Heart right ventricle (tissue), 16 donors: Measurements from ENCODE around the gene MARCHF4. TPM values are rescaled to one million over a fixed set of nuclear protein-coding genes. Genes with fewer than 3 reads are reported as not detected.

Experiments used
- ATAC-seq, 8 donors: fragments of 200-7000 bp; cut with Tn5 transposase; one replicate each; pipeline ENCODE4 v1.9.1; 2020; ENCODE audit warnings: mild to moderate bottlenecking in 8 of 8, moderate library complexity in 8 of 8, moderate number of reproducible peaks in 1 of 8
- DNase-seq, 2 donors: peaks; one replicate each; pipeline ENCODE4 v3.0.0-alpha.2; 2020
- H3K27ac ChIP-seq, 10 donors: fragments of 200-600 bp; sonication (generic) in 2 of 10; one replicate each; pipeline versions ENCODE4 v1.5.0 to v1.8.0; 2020 to 2022; ENCODE audit warnings: mild to moderate bottlenecking in 3 of 10
- H3K27me3 ChIP-seq, 7 donors: fragments of 200-600 bp; one replicate each; pipeline ENCODE4 v1.8.0; 2021 to 2022; ENCODE audit warnings: mild to moderate bottlenecking in 2 of 7
- H3K36me3 ChIP-seq, 9 donors: fragments of 200-600 bp; sonication (generic) in 1 of 9; one replicate each; pipeline versions ENCODE4 v1.5.0 to v1.8.0; 2020 to 2022; ENCODE audit warnings: mild to moderate bottlenecking in 2 of 9
- H3K4me1 ChIP-seq, 9 donors: fragments of 200-600 bp; sonication (generic) in 1 of 9; one replicate each; pipeline versions ENCODE4 v1.5.0 to v1.8.0; 2020 to 2022; ENCODE audit warnings: mild to moderate bottlenecking in 4 of 9
- H3K4me3 ChIP-seq, 10 donors: fragments of 200-600 bp; sonication (generic) in 2 of 10; one replicate each; pipeline versions ENCODE4 v1.5.0 to v1.8.0; 2020 to 2022; ENCODE audit warnings: mild to moderate bottlenecking in 7 of 10, moderate library complexity in 2 of 10
- H3K9me3 ChIP-seq, 11 donors: fragments of 200-600 bp in 10 of 11; sonication (generic) in 2 of 11; one replicate each; pipeline versions ENCODE4 v1.5.0 to v1.8.0; 2013 to 2022; ENCODE audit warnings: mild to moderate bottlenecking in 2 of 11, control low read depth in 1 of 11, moderate library complexity in 1 of 11
- WGBS, 2 donors: extraction: QIAGEN DNeasy Blood & Tissue Kit; methylation state at CpG; one replicate each; pipeline ENCODE4 v1.1.7; 2013; ENCODE audit warnings: inconsistent platforms in 1 of 2; 5-methylcytosine and 5-hydroxymethylcytosine counted together
- intact Hi-C, 10 donors: fragments of 100-400 bp; cut with DNase I; formaldehyde crosslinking; loops; one replicate each; pipeline versions ENCODE4 v1.11.1 to v1.14.2; 2022
- polyA plus RNA-seq, 2 donors: library from polyadenylated mRNA; stranded (reverse); fragments of 200-250 nt; gene quantifications; one replicate each; pipeline ENCODE4 v1.2.3, GENCODE V29; 2013
- total RNA-seq, 10 donors: library from RNA; stranded (reverse); fragmentation: NEBNext Ultra II Directional in 3 of 10; extraction: Animal tissue kit (Norgen Biotek cat#: 25700) in 3 of 10; gene quantifications; one replicate each; pipeline versions ENCODE4 v1.2.1 to v1.2.4, GENCODE V29; 2021 to 2023
- TF ChIP-seq, protein P1 (sequence below), 9 donors: fragments of 200-600 bp; sonication (generic) in 2 of 9; IDR thresholded peaks; one replicate each; pipeline versions ENCODE4 v1.5.0 to v1.8.0; 2021 to 2022; ENCODE audit warnings: antibody characterized with exemption in 9 of 9, mild to moderate bottlenecking in 5 of 9, moderate library complexity in 1 of 9
- donor health status: Arrhythmogenic right ventricular cardiomyopathy.
- donor health status: ischemic (EF 13 %, LVEDD 7.1; RV severe dilation, severe dysfunction).
- donor health status: healthy with polysubstance abuse.
- donor health status: DM: no; HTN: yes; CAD: no.
- donor health status: DM: no; HTN: no; CAD: no.
- donor health status: ischemic (EF 25% LVEDD 6.9; RV normal size, moderate dysfunction).
- donor health status: ischemic (EF 25% LVEDD 5.7; RV mildly dilated, moderate dysfunction).
- donor health status: healthy.
- donor health status: DM: yes; HTN: yes; CAD: no.
- donor health status: Ischemic cardiomyopathy.
- donor health status: ischemic (EF 35%, LVEDD 5.7; RV mildly dilated, moderate dysfunction).
- donor health status: nonischemic (EF 11% LVEDD 7.7; RV severe dilation, severe dysfunction).
- donor health status: DM: yes; HTN: yes; CAD: no.
- donor health status: PGD.
- donor health status: ischemic (EF 29% LVEDD 5.4; RV normal size, mild dysfunction).
- donor health status: nonischemic (EF 23%, LVEDD 6.1; RV moderate dilation, normal function).

Gene MARCHF4
- total and polyA plus RNA-seq, 12 donors = 0.01 to 0.40 (median 0.08) TPM; not detected in 8

- H3K27me3 ChIP-seq = no peaks in the 10 kb centered on the region
- 82 to 85% methylated on average over 6 of the region's 6 CpGs for WGBS, 2 donors
- peaks cover 0 to 32% (median 9%) of the 10 kb centered on the region in 9 donors for H3K4me1 ChIP-seq
- ATAC-seq (no peak), DNase-seq (peak in 1 of 2 donors; percentile 37)
- H3K4me3 ChIP-seq = no peak overlapping the region
- H3K9me3 ChIP-seq = no peaks in the 10 kb centered on the region
- intact Hi-C loops = loop anchor here in 2 of 10 donors (10.0 kb wide), 2 partner anchors 202 to 302 kb away; no protein-coding TSS in a partner anchor
- H3K36me3 ChIP-seq = peaks cover 0 to 76% (median 25%) of the 10 kb centered on the region in 9 donors
- TF ChIP-seq, protein P1, sequence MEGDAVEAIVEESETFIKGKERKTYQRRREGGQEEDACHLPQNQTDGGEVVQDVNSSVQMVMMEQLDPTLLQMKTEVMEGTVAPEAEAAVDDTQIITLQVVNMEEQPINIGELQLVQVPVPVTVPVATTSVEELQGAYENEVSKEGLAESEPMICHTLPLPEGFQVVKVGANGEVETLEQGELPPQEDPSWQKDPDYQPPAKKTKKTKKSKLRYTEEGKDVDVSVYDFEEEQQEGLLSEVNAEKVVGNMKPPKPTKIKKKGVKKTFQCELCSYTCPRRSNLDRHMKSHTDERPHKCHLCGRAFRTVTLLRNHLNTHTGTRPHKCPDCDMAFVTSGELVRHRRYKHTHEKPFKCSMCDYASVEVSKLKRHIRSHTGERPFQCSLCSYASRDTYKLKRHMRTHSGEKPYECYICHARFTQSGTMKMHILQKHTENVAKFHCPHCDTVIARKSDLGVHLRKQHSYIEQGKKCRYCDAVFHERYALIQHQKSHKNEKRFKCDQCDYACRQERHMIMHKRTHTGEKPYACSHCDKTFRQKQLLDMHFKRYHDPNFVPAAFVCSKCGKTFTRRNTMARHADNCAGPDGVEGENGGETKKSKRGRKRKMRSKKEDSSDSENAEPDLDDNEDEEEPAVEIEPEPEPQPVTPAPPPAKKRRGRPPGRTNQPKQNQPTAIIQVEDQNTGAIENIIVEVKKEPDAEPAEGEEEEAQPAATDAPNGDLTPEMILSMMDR (IDR thresholded peaks at IDR 0.05) = no peak
- H3K27ac ChIP-seq = no peak overlapping the region
These were observed 44.5 kb upstream of the MARCHF4 start for GRCh38 chr2:216416571-216417307.

DNA sequence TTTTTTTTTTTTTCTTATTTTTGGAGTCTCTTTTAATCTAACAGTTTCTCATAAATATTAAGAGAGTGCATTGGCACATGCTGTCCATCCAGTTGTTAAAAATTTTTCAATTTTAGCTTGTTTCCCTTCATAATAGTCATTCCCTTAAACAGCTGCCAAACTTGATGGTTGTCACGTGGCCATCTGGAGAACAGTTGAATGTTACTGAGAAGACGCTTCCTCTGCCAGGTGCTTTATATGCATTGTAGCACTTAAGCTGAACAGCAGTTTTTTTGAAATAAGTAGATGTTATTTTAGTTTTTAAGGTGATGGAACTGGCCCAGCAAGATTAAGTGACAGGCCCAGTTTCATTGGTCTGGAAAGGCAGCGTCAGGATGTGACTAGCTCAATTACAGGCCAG, 43.3 kb upstream of the MARCHF4 start:
- Histone ChIP-seq H3K27ac (no peak overlapping the region), H3K4me3 (no peak overlapping the region), H3K36me3 (peaks cover 0 to 64% (median 13%) of the 10 kb centered on the region in 9 donors), H3K27me3 (no peaks in the 10 kb centered on the region), H3K4me1 (peaks cover 0 to 32% (median 9%) of the 10 kb centered on the region in 9 donors), H3K9me3 (no peaks in the 10 kb centered on the region)
- ATAC-seq = no peak
- TF ChIP-seq, protein P1 (IDR thresholded peaks at IDR 0.05) = no peak
- DNase-seq = no peak
- WGBS, 2 donors = 60 to 67% methylated on average over 3 of the region's 3 CpGs
- intact Hi-C loops = loop anchor here in 2 of 10 donors (10.0 kb wide), 2 partner anchors 201 to 301 kb away; no protein-coding TSS in a partner anchor

DNA sequence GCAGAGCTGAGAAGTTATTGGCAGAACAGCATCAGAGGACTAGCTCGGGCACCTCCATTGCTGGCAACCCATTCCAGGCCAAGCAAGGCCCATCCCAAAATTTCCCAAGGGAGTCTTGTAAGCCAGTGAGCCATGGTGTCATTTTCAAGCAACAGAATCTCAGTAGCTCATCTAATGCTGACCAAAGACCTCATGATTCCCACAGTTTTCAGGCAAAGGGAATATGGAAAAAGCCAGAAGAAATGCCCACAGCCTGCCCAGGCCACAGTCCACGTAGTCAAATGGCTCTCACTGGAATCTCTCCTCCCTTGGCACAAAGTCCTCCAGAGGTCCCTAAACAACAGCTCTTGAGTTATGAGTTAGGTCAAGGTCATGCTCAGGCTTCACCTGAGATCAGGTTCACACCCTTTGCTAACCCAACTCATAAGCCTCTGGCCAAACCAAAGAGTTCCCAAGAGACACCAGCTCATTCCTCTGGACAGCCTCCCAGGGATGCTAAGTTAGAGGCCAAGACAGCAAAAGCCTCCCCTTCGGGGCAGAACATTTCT, 42.6 kb upstream of the MARCHF4 start:
- H3K36me3 ChIP-seq = peaks cover 0 to 57% (median 7%) of the 10 kb centered on the region in 9 donors
- H3K4me3 ChIP-seq = no peak overlapping the region
- no peaks in the 10 kb centered on the region for H3K9me3 ChIP-seq
- ATAC-seq (no peak), DNase-seq (no peak)
- no peaks in the 10 kb centered on the region for H3K27me3 ChIP-seq
- H3K27ac ChIP-seq = no peak overlapping the region
- WGBS, 2 donors = 92 to 94% methylated on average over 3 of the region's 3 CpGs
- TF ChIP-seq, protein P1 (IDR thresholded peaks at IDR 0.05) = no peak
- intact Hi-C loops = loop anchor here in 3 of 10 donors (5.0 to 10.0 kb wide), 3 partner anchors 200 to 303 kb away; no protein-coding TSS in a partner anchor
- H3K4me1 ChIP-seq = peaks cover 0 to 32% (median 9%) of the 10 kb centered on the region in 9 donors

GRCh38 chr2:216413882-216414281, 41.6 kb upstream of the MARCHF4 start:
- Histone ChIP-seq H3K4me3 (no peak overlapping the region), H3K27ac (no peak overlapping the region), H3K4me1 (peaks cover 0 to 32% (median 9%) of the 10 kb centered on the region in 9 donors), H3K36me3 (peaks cover 0 to 48% (median 7%) of the 10 kb centered on the region in 9 donors), H3K9me3 (no peaks in the 10 kb centered on the region), H3K27me3 (peaks cover 0 to 5% (median 0%) of the 10 kb centered on the region in 7 donors)
- TF ChIP-seq, protein P1 (IDR thresholded peaks at IDR 0.05) = no peak
- 89 to 92% methylated on average over 5 of the region's 5 CpGs for WGBS, 2 donors
- no peak for ATAC-seq
- no peak for DNase-seq
- intact Hi-C loops = loop anchor here in 3 of 10 donors (5.0 to 10.0 kb wide), 3 partner anchors 199 to 302 kb away; no protein-coding TSS in a partner anchor
